T-helper 9 cell (primary cell): ENCODE results near the gene EXOC4.

Source experiments
- DNase-seq: peaks from one replicate; pipeline ENCODE4 v3.0.0-alpha.2; 2020

EXOC4 gene

GRCh38 chr7:133543657-133544056, 290.8 kb downstream of the EXOC4 start:
- no peak for DNase-seq

GRCh38 chr7:133545618-133546017, 292.7 kb downstream of the EXOC4 start:
- no peak for DNase-seq

GRCh38 chr7:133547981-133548380, 295.1 kb downstream of the EXOC4 start:
- DNase-seq = no peak

GRCh38 chr7:133549633-133550032, 296.8 kb downstream of the EXOC4 start:
- DNase-seq = no peak

GRCh38 chr7:133550145-133550544, 297.3 kb downstream of the EXOC4 start:
- DNase-seq = no peak

GRCh38 chr7:133550811-133551210, 297.9 kb downstream of the EXOC4 start:
- no peak for DNase-seq

GRCh38 chr7:133551466-133551865, 298.6 kb downstream of the EXOC4 start:
- no peak for DNase-seq

GRCh38 chr7:133552079-133552478, 299.2 kb downstream of the EXOC4 start:
- no peak for DNase-seq

GRCh38 chr7:133554330-133554729, 301.5 kb downstream of the EXOC4 start:
- DNase-seq = no peak

GRCh38 chr7:133556048-133556447, 303.2 kb downstream of the EXOC4 start:
- no peak for DNase-seq

- no peak for DNase-seq
Measured at GRCh38 chr7:133556553-133556952, 303.7 kb downstream of the EXOC4 start.

- DNase-seq = no peak
Measured at GRCh38 chr7:133560900-133561299, 308.0 kb downstream of the EXOC4 start.

GRCh38 chr7:133561396-133561795, 308.5 kb downstream of the EXOC4 start:
- DNase-seq = no peak

GRCh38 chr7:133562621-133563020, 309.7 kb downstream of the EXOC4 start:
- DNase-seq = no peak

- DNase-seq = no peak
Measured at GRCh38 chr7:133563251-133563650, 310.4 kb downstream of the EXOC4 start.

- DNase-seq = no peak
Measured at GRCh38 chr7:133564484-133564883, 311.6 kb downstream of the EXOC4 start.

GRCh38 chr7:133568544-133568943, 315.7 kb downstream of the EXOC4 start:
- DNase-seq = no peak

GRCh38 chr7:133570321-133570720, 317.4 kb downstream of the EXOC4 start:
- DNase-seq = no peak

GRCh38 chr7:133571076-133571475, 318.2 kb downstream of the EXOC4 start:
- no peak for DNase-seq

GRCh38 chr7:133572087-133572486, 319.2 kb downstream of the EXOC4 start:
- no peak for DNase-seq

GRCh38 chr7:133572843-133573242, 320.0 kb downstream of the EXOC4 start:
- DNase-seq = no peak

- no peak for DNase-seq
Measured at GRCh38 chr7:133573554-133574265, 320.8 kb downstream of the EXOC4 start.

- DNase-seq = no peak
Measured at GRCh38 chr7:133575726-133576440, 323.0 kb downstream of the EXOC4 start.

- no peak for DNase-seq
Measured at GRCh38 chr7:133576612-133577168, 323.8 kb downstream of the EXOC4 start.
